Subcutaneous adipose tissue (tissue), 4 donors: ENCODE data around the gene KDM8. TPM values are rescaled to one million over a fixed set of nuclear protein-coding genes. Genes with fewer than 3 reads are reported as not detected.

Experiments used
- CTCF ChIP-seq: fragments of 450-650 bp; IDR thresholded peaks from one replicate; pipeline ENCODE4 v1.5.1; 2016; ENCODE audit warnings: low read depth, mild to moderate bottlenecking, control low read depth, antibody characterized with exemption, moderate library complexity
- total RNA-seq, 4 donors: library from RNA; depleted of rRNA; stranded (reverse); fragments of >200 nt; gene quantifications; one replicate each; pipeline ENCODE4 v1.1.0, GENCODE V29; 2016

Gene KDM8
- total RNA-seq, 4 donors from 2014 or later = 2.7 to 5.5 (median 4.3) TPM

DNA sequence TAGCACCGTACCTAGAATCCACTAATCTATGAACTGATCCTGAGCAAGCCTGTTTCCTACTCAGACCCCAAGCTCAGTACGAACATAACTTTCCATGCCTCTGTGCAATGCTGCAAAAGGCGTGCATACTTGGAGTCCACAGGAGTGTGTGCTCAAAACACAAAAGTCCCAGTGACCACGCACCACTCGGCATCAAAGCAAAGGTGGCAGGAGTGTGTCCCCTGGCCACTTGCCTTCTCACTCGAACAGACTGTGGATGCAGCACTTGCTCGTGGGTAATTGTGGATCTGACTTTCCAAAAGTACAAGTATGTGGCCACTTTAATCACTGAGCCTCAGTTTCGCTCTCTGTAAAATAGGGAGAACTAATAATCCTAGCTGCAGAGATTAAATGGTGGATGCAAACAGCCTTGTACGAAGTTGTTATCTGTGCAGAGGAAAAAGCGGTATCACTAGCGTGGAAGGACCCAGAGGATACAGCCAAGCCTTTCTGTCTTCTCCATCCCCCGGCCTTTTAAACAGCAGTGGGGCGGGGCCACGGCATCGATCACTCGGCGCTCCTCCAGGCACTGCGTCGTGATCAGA, 311 bp upstream of the KDM8 start:
- no peak for TF ChIP-seq CTCF

- TF ChIP-seq CTCF = no peak
Measured at GRCh38 chr16:27204312-27204915, 1.1 kb downstream of the KDM8 start.

DNA sequence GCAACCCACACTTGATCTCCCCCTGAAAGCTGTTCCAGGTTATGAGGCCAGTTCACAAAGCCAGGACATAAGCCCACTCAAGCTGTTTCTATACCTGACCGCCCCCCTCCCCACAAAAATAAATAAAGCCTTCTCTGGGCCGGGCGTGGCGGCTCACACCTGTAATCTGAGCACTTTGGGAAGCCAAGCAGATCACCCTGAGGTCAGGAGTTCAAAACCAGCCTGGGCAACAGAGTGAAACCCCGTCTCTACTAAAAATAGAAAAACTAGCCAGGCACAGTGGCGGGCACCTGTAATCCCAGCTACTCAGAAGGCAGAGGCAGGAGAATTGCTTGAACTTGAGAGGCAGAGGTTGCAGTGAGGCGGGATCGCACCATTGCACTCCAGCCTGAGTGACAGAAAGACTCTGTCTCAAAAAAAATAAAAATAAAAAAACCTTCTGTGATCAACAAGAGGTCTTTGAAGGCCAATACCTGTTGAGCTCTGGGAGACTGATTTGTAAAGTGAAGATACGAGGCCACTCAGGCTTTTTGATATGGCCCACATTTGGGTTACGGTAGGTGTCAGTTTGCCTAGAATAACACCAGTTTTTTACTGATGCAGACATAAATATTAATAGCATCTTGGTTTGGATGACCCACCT, 2.2 kb downstream of the KDM8 start:
- TF ChIP-seq CTCF = no peak

DNA sequence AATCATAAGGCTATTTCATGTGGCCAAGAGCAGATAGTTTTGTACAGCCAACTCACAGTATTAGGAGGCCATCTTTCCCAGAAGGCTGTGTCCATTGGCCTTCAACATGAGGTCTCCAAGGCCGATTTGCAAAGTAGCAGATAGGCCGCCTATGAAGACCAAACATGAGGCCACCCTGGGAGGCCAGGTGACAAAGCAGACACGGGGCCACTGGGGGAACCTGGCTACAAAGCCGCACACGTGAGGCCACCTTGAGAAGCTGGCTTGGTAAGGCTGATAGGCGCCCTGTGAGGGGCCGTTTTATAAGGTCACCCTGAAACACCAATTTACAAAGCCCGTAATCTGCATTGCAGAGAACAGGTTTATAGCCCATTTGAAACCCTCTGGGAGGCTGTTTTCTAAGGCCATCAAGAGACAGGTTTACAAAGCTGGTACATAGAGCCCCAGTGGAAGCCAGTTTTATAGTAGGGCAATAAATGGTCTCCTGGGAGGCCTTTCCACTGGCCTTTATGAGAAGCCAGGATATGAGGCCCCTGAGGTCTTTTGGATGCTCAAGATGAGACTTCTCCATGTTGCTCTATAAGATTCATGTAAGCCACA, 4.9 kb downstream of the KDM8 start:
- no peak for TF ChIP-seq CTCF

- TF ChIP-seq CTCF = no peak
Measured at GRCh38 chr16:27208796-27209195, 5.5 kb downstream of the KDM8 start.

GRCh38 chr16:27209591-27209990, 6.3 kb downstream of the KDM8 start:
- TF ChIP-seq CTCF = no peak

GRCh38 chr16:27210174-27210573, 6.8 kb downstream of the KDM8 start:
- TF ChIP-seq CTCF = no peak
